Measurements from ENCODE around the gene PARS2.

PARS2 gene

DNA sequence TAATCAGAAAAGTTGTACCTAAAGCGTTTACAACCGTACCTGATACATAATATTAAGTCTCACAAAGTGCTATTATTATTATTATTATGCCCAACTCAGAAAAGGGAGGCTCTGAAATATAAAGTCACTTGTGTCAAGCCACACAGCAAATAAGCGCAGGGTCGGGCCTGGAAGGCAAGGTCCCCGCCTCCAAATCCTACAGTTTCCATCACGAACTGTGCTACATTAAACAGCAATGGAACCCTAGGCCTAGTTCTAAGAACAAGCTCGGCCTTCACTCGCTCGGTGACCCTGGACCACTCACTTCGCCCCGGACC lies 549 bp downstream of the PARS2 start:
- Histone ChIP-seq H3K9me3 (ENCODE audit: severe bottlenecking) (no peaks in the 10 kb centered on the region), H3K27me3 (ENCODE audit: insufficient read depth, poor library complexity, severe bottlenecking) (no peaks in the 10 kb centered on the region), H3K27ac (ENCODE audit: poor library complexity, severe bottlenecking) (peak overlapping the region; percentile 14), H3K4me3 (ENCODE audit: severe bottlenecking) (peak overlapping the region; percentile 70), H3K36me3 (ENCODE audit: low read depth) (no peaks in the 10 kb centered on the region), H3K4me1 (ENCODE audit: insufficient read depth, poor library complexity, severe bottlenecking) (no peaks in the 10 kb centered on the region)
- TF ChIP-seq, protein P1, sequence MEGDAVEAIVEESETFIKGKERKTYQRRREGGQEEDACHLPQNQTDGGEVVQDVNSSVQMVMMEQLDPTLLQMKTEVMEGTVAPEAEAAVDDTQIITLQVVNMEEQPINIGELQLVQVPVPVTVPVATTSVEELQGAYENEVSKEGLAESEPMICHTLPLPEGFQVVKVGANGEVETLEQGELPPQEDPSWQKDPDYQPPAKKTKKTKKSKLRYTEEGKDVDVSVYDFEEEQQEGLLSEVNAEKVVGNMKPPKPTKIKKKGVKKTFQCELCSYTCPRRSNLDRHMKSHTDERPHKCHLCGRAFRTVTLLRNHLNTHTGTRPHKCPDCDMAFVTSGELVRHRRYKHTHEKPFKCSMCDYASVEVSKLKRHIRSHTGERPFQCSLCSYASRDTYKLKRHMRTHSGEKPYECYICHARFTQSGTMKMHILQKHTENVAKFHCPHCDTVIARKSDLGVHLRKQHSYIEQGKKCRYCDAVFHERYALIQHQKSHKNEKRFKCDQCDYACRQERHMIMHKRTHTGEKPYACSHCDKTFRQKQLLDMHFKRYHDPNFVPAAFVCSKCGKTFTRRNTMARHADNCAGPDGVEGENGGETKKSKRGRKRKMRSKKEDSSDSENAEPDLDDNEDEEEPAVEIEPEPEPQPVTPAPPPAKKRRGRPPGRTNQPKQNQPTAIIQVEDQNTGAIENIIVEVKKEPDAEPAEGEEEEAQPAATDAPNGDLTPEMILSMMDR (IDR thresholded peaks at IDR 0.05; ENCODE audit: poor library complexity, severe bottlenecking), result no peak
- ATAC-seq (ENCODE audit: low read depth), result no peak; the same call in 2 of the 3 replicates
- DNase-seq (ENCODE audit: low spot score), result no peak

DNA sequence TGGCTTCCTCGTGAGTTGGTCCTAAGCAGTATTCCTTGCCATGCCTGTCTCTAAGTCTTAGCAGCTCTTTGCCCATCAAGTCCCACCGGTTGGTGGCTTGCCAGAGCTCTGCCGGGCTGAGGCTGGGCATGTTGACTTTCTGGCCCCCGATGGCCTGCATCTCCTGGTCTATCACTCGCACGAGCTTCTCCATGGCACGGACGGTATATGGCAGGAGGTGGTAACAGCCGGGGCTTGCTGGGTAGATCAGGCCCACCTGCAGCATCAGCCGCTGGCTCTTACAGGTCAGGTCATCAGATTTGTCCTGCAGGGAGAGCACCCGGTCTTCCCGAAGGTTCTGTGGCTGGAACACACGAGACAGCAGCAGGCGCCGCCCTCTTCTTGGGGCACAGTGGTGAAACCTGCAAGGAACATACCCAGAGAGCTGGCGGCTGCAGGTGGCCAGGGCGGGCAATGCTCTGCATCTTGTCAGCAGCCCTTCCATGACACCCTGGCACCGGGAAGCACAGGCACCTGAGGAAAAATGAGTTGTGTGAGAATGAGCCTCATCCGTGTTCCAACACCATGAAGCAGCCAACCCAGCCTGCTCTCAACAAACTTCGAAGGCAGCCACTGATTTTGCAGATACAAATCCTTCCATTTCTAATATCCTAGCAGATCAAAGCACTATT lies 5.5 kb downstream of the PARS2 start:
- no peak for ATAC-seq (ENCODE audit: low read depth)
- Histone ChIP-seq H3K27me3 (ENCODE audit: insufficient read depth, poor library complexity, severe bottlenecking) (no peaks in the 10 kb centered on the region), H3K27ac (ENCODE audit: poor library complexity, severe bottlenecking) (no peak overlapping the region), H3K4me1 (ENCODE audit: insufficient read depth, poor library complexity, severe bottlenecking) (no peaks in the 10 kb centered on the region), H3K36me3 (ENCODE audit: low read depth) (0 out of 2 replicates have a peak, but pooled peaks cover 5% of the 10 kb centered on the region), H3K9me3 (ENCODE audit: severe bottlenecking) (no peaks in the 10 kb centered on the region), H3K4me3 (ENCODE audit: severe bottlenecking) (no peak overlapping the region)
- no peak for DNase-seq (ENCODE audit: low spot score)
- TF ChIP-seq, protein P1 (IDR thresholded peaks at IDR 0.05; ENCODE audit: poor library complexity, severe bottlenecking), result no peak

DNA sequence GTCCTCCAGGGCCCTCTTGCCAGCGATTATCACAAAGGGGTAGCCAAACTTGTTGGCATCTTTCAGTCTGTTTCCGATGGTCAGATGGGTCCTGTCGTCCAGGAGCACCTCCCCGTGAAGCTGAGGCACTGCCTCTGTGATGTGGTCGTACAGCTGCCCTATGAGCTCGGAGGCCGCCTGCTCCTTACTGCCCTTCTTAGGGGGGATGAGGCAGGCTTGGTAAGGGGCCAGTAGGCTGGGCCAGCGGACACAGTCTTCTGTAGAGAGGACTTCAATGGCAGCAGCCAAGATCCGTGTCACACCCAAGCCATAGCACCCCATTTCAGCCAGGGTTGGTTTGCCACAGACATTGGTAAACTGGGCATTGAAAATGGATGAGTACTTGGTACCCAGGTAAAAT lies 6.5 kb downstream of the PARS2 start:
- Histone ChIP-seq H3K9me3 (ENCODE audit: severe bottlenecking) (no peaks in the 10 kb centered on the region), H3K27ac (ENCODE audit: poor library complexity, severe bottlenecking) (no peak overlapping the region), H3K36me3 (ENCODE audit: low read depth) (0 out of 2 replicates have a peak, but pooled peaks cover 5% of the 10 kb centered on the region), H3K4me3 (ENCODE audit: severe bottlenecking) (no peak overlapping the region), H3K4me1 (ENCODE audit: insufficient read depth, poor library complexity, severe bottlenecking) (no peaks in the 10 kb centered on the region), H3K27me3 (ENCODE audit: insufficient read depth, poor library complexity, severe bottlenecking) (no peaks in the 10 kb centered on the region)
- no peak for ATAC-seq (ENCODE audit: low read depth)
- TF ChIP-seq, protein P1 (IDR thresholded peaks at IDR 0.05; ENCODE audit: poor library complexity, severe bottlenecking), result no peak
- no peak for DNase-seq (ENCODE audit: low spot score)

DNA sequence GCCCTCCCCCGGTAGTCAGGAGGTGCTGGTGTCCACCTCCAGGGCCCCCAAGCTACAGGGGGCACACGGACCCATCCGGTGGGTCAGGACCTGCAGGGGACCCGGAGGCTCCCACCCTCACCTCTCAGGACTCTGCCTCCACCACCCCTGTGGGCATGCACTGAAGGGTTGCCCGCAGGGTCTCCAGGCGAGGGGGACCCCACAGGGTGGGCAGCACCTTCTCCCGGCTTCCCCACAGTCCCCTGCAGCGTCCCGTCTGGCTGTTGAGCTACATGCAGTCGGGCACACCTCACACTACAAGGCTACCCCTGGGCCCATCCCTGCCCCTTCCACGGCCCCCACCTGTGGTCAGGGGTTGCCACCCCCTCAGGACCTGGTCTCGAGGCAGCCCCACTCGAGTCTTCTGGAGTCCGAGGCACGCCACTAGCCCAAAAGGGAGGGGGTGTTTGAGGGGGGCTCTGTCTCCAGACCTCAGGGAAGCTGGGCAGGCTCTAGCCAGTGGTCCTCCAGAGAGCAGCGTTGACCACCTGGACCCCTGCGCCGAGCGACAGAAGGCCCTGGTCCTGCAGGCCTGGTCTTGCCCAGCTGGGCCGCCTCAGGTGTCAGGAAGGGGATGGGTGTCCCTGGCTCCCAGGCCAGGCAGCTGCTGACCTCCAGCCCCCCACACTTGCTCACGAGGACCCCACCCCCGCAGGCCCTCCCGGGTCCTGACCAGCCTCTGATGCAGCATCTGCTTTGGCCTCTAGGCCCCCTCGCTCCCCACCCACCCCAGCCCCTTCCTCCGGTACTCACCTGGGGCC lies 9.6 kb downstream of the PARS2 start:
- ATAC-seq (ENCODE audit: low read depth) (no peak), DNase-seq (ENCODE audit: low spot score) (no peak)
- Histone ChIP-seq H3K4me1 (ENCODE audit: insufficient read depth, poor library complexity, severe bottlenecking) (no peaks in the 10 kb centered on the region), H3K9me3 (ENCODE audit: severe bottlenecking) (no peaks in the 10 kb centered on the region), H3K4me3 (ENCODE audit: severe bottlenecking) (no peak overlapping the region), H3K27me3 (ENCODE audit: insufficient read depth, poor library complexity, severe bottlenecking) (no peaks in the 10 kb centered on the region), H3K27ac (ENCODE audit: poor library complexity, severe bottlenecking) (no peak overlapping the region), H3K36me3 (ENCODE audit: low read depth) (0 out of 2 replicates have a peak, but pooled peaks cover 5% of the 10 kb centered on the region)
- TF ChIP-seq, protein P1 (IDR thresholded peaks at IDR 0.05; ENCODE audit: poor library complexity, severe bottlenecking), result no peak

DNA sequence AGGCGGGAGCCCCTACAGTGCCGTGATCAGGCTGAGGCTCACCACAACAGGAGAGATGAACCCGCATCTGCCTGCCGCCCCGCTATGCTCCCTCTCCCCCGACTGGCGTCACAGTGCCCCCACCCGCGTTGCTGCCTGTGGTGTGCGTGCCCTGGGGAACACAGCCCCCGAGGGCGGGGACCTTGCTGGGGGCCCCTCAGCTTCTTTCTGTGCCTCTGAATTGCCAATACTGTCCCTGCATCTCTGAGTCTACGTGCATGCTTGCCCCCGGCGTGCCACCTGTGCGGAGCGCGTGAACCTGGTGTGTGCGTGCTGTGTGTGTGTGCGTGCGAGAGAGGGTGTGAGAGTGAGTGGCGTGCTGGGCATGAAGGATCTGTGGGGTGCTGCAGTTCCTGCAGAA lies 10.3 kb downstream of the PARS2 start:
- no peak for ATAC-seq (ENCODE audit: low read depth)
- H3K4me3 ChIP-seq (ENCODE audit: severe bottlenecking), result no peak overlapping the region
- no peaks in the 10 kb centered on the region for H3K27me3 ChIP-seq (ENCODE audit: insufficient read depth, poor library complexity, severe bottlenecking)
- H3K27ac ChIP-seq (ENCODE audit: poor library complexity, severe bottlenecking), result no peak overlapping the region
- no peaks in the 10 kb centered on the region for H3K4me1 ChIP-seq (ENCODE audit: insufficient read depth, poor library complexity, severe bottlenecking)
- H3K9me3 ChIP-seq (ENCODE audit: severe bottlenecking), result no peaks in the 10 kb centered on the region
- H3K36me3 ChIP-seq (ENCODE audit: low read depth), result 0 out of 2 replicates have a peak, but pooled peaks cover 5% of the 10 kb centered on the region
- TF ChIP-seq, protein P1 (IDR thresholded peaks at IDR 0.05; ENCODE audit: poor library complexity, severe bottlenecking), result no peak
- no peak for DNase-seq (ENCODE audit: low spot score)

Data from RWPE2 (cell line).